Lower leg skin (tissue), 3 donors: ENCODE results near the gene HDAC9.

ENCODE experiments used
- CTCF ChIP-seq, 3 donors: fragments of 450-650 bp; IDR thresholded peaks; one replicate each; pipeline ENCODE4 v1.5.1; 2016; ENCODE audit warnings: antibody characterized with exemption in 3 of 3, mild to moderate bottlenecking in 3 of 3, moderate library complexity in 2 of 3
- POLR2A ChIP-seq, 2 donors: fragments of 450-650 bp; IDR thresholded peaks; one replicate each; pipeline ENCODE4 v1.6.1; 2016 to 2017; ENCODE audit warnings: antibody characterized with exemption in 2 of 2, mild to moderate bottlenecking in 1 of 2, moderate library complexity in 1 of 2

- no peak for TF ChIP-seq CTCF (IDR thresholded peaks at IDR 0.05)
- TF ChIP-seq POLR2A (IDR thresholded peaks at IDR 0.05) = no peak
Measured at GRCh38 chr7:18694911-18695310, 199.4 kb downstream of the HDAC9 start.
